NCI-H1694 treated with DMSO at 0.1 percent for 48 hours (cell line): ENCODE data around the gene CDK11B.

Experiments used
- DNase-seq: peaks from one replicate; lab custom pipeline; 2025; lab: John Stamatoyannopoulos, UW

Gene CDK11B

GRCh38 chr1:1627261-1627828 is 31.5 kb downstream of the CDK11B start:
- DNase-seq, result no peak

GRCh38 chr1:1626207-1627141 is 32.3 kb downstream of the CDK11B start:
- DNase-seq, result no peak

- no peak for DNase-seq
These were observed 33.0 kb downstream of the CDK11B start for GRCh38 chr1:1625824-1626206.

- no peak for DNase-seq
These were observed 33.4 kb downstream of the CDK11B start for GRCh38 chr1:1625404-1625775.

GRCh38 chr1:1624443-1625403 is 34.1 kb downstream of the CDK11B start:
- peak; percentile 40 for DNase-seq

- no peak for DNase-seq
These were observed 35.0 kb downstream of the CDK11B start for GRCh38 chr1:1623631-1624442.

GRCh38 chr1:1623181-1623630 is 35.6 kb downstream of the CDK11B start:
- no peak for DNase-seq

GRCh38 chr1:1622788-1623094 is 36.1 kb downstream of the CDK11B start:
- DNase-seq, result no peak

- DNase-seq, result no peak
These were observed 36.6 kb downstream of the CDK11B start for GRCh38 chr1:1622010-1622787.

- DNase-seq, result no peak
These were observed 37.4 kb downstream of the CDK11B start for GRCh38 chr1:1621173-1622009.

- DNase-seq, result no peak
These were observed 38.2 kb downstream of the CDK11B start for GRCh38 chr1:1620433-1621139.

GRCh38 chr1:1619917-1620361 is 38.9 kb downstream of the CDK11B start:
- no peak for DNase-seq

GRCh38 chr1:1618396-1619068 is 40.3 kb downstream of the CDK11B start:
- DNase-seq, result no peak

GRCh38 chr1:1617925-1618324 is 40.9 kb downstream of the CDK11B start:
- no peak for DNase-seq

GRCh38 chr1:1617516-1617915 is 41.3 kb downstream of the CDK11B start:
- no peak for DNase-seq

GRCh38 chr1:1616838-1617237 is 42.0 kb downstream of the CDK11B start:
- DNase-seq, result no peak

GRCh38 chr1:1616045-1616790 is 42.6 kb downstream of the CDK11B start:
- DNase-seq, result no peak
